Activated CD8-positive, alpha-beta memory T cell treated with anti-CD3 and anti-CD28 coated beads for 36 hours (primary cell): ENCODE measurements around the gene RNF130. TPM values are rescaled to one million over a fixed set of nuclear protein-coding genes. Genes with fewer than 3 reads are reported as not detected.
"Not testable (repeated sequence)": the region's sequence is repeated elsewhere in the genome, so short reads cannot be mapped to it uniquely, and the experiment has no call there.

Experiments
- CTCF ChIA-PET: fragments of 350-600 bp; sonication (Branson Sonifier 250); formaldehyde crosslinking; loops from one replicate; lab custom pipeline; 2021; ENCODE audit warnings: antibody characterized with exemption; lab: Charles Lee
- POLR2A ChIA-PET: fragments of 350-600 bp; sonication (Branson Sonifier 250); formaldehyde crosslinking; loops from one replicate; lab custom pipeline; 2021; ENCODE audit warnings: antibody characterized with exemption; lab: Charles Lee
- total RNA-seq, 2 experiments: library from RNA; stranded (reverse); gene quantifications; one replicate each; pipeline ENCODE4 v1.2.3, GENCODE V29; 2021

The RNF130 gene
- total RNA-seq, 2 experiments from 2014 or later: 15.3 to 15.7 TPM

- ChIA-PET CTCF (no interaction called here), POLR2A (no interaction called here)
Observed at GRCh38 chr5:180001136-180001535, 70.4 kb downstream of the RNF130 start.

- ChIA-PET CTCF (no interaction called here), POLR2A (no interaction called here)
Observed at GRCh38 chr5:179998485-179998884, 73.1 kb downstream of the RNF130 start.

GRCh38 chr5:179994583-179995323, 76.8 kb downstream of the RNF130 start:
- ChIA-PET POLR2A (no interaction called here), CTCF (no interaction called here)

GRCh38 chr5:179992855-179993254, 78.7 kb downstream of the RNF130 start:
- POLR2A ChIA-PET, CTCF ChIA-PET: not testable (repeated sequence)

- CTCF ChIA-PET: no interaction called here
- POLR2A ChIA-PET: no interaction called here
Observed at GRCh38 chr5:179991106-179991505, 80.5 kb downstream of the RNF130 start.

- POLR2A ChIA-PET, CTCF ChIA-PET: not testable (repeated sequence)
Observed at GRCh38 chr5:179990525-179990924, 81.0 kb downstream of the RNF130 start.

GRCh38 chr5:179986328-179986727, 85.2 kb downstream of the RNF130 start:
- ChIA-PET POLR2A (no interaction called here), CTCF (no interaction called here)

GRCh38 chr5:179981636-179982035, 89.9 kb downstream of the RNF130 start:
- POLR2A ChIA-PET: no interaction called here

GRCh38 chr5:179980767-179981166, 90.8 kb downstream of the RNF130 start:
- ChIA-PET CTCF (no interaction called here), POLR2A (no interaction called here)

More at GRCh38 chr5:179981636-179982035, 89.9 kb downstream of the RNF130 start:
- CTCF ChIA-PET: no interaction called here

GRCh38 chr5:179978792-179979191, 92.8 kb downstream of the RNF130 start:
- ChIA-PET CTCF (no interaction called here), POLR2A (no interaction called here)

- POLR2A ChIA-PET: no interaction called here
- CTCF ChIA-PET: no interaction called here
Observed at GRCh38 chr5:179975713-179976134, 95.8 kb downstream of the RNF130 start.

GRCh38 chr5:179974946-179975712, 96.4 kb downstream of the RNF130 start:
- ChIA-PET POLR2A (no interaction called here), CTCF (no interaction called here)

- ChIA-PET CTCF (no interaction called here), POLR2A (no interaction called here)
Observed at GRCh38 chr5:179974246-179974945, 97.2 kb downstream of the RNF130 start.

GRCh38 chr5:179973391-179973790, 98.2 kb downstream of the RNF130 start:
- POLR2A ChIA-PET: no interaction called here
- CTCF ChIA-PET: no interaction called here

- ChIA-PET CTCF (interaction anchor here (1.0 kb wide), 1 partner anchor 52 kb away, joined by 3 read pairs; no protein-coding TSS in a partner anchor), POLR2A (no interaction called here)
Observed at GRCh38 chr5:179969110-179969509, 102.4 kb downstream of the RNF130 start.

GRCh38 chr5:179967489-179967888, 104.1 kb downstream of the RNF130 start:
- POLR2A ChIA-PET: no interaction called here
- CTCF ChIA-PET: no interaction called here

- ChIA-PET POLR2A (no interaction called here), CTCF (no interaction called here)
Observed at GRCh38 chr5:179964015-179964414, 107.5 kb downstream of the RNF130 start.

GRCh38 chr5:179963375-179963774, 108.2 kb downstream of the RNF130 start:
- ChIA-PET CTCF (no interaction called here), POLR2A (no interaction called here)

GRCh38 chr5:179960204-179960831, 111.2 kb downstream of the RNF130 start:
- ChIA-PET POLR2A (no interaction called here), CTCF (no interaction called here)

GRCh38 chr5:179959641-179960040, 111.9 kb downstream of the RNF130 start:
- POLR2A ChIA-PET: no interaction called here
- CTCF ChIA-PET: no interaction called here
